Cerebellar nuclear complex (tissue), 1 donor: ENCODE data around the gene OR5K3.

Experiments
- DNase-seq, 2 experiments: peaks; one replicate each; lab custom pipeline; 2025; lab: John Stamatoyannopoulos, UW

OR5K3 gene

GRCh38 chr3:98433764-98434163 is 43.3 kb downstream of the OR5K3 start:
- no peak for DNase-seq

GRCh38 chr3:98434412-98434811 is 43.9 kb downstream of the OR5K3 start:
- no peak for DNase-seq

- no peak for DNase-seq
Observed at GRCh38 chr3:98440283-98440682, 49.8 kb downstream of the OR5K3 start.
